ENCODE data around the gene RTL10. TPM values are rescaled to one million over a fixed set of nuclear protein-coding genes. Genes with fewer than 3 reads are reported as not detected.
"Not testable (repeated sequence)": the region's sequence is repeated elsewhere in the genome, so short reads cannot be mapped to it uniquely, and the experiment has no call there.

Gene RTL10
- total RNA-seq, 1 experiment from 2014 or later: 26.7 TPM

DNA sequence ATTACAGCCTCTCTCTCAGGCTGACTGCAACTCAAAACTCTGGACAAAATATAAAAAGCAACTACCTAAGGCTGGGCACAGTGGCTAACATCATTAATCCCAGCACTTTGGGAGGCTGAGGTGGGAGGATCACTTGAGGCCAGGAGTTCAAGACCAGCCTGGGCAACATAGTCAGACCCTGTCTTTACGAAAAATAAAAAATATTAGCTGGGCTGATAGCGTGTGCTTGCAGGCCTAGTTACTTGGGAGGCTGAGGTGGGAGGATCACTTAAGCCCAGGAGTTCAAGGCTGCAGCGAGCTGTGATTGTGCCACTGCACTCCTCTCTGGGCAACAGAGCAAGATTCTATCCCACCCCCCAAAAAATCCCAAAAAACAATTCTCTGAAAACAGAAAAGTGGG lies 22.7 kb downstream of the RTL10 start:
- POLR2A ChIA-PET; DNase-seq (ENCODE audit: low read depth, low spot score); H3K4me1 ChIP-seq (ENCODE audit: control insufficient read depth, insufficient read depth, low read length); H3K9me3 ChIP-seq (ENCODE audit: control insufficient read depth, insufficient read depth, low read depth, low read length); H3K27me3 ChIP-seq (ENCODE audit: control insufficient read depth, insufficient read depth, low read length); H3K4me3 ChIP-seq (ENCODE audit: low read depth in 2 of 2, low read length in 2 of 2); H3K36me3 ChIP-seq (ENCODE audit: control insufficient read depth, insufficient read depth, low read length); BruUV-seq (replicated peaks); CTCF ChIA-PET; in situ Hi-C loops (cut with HindIII; ENCODE audit: low pct_unique_long_range_greater_than_20kb, low sequenced_read_pairs); ATAC-seq; intact Hi-C loops (cut with micrococcal nuclease; ENCODE audit: unreplicated experiment); H3K27ac ChIP-seq (ENCODE audit: low read length): not testable (repeated sequence)

DNA sequence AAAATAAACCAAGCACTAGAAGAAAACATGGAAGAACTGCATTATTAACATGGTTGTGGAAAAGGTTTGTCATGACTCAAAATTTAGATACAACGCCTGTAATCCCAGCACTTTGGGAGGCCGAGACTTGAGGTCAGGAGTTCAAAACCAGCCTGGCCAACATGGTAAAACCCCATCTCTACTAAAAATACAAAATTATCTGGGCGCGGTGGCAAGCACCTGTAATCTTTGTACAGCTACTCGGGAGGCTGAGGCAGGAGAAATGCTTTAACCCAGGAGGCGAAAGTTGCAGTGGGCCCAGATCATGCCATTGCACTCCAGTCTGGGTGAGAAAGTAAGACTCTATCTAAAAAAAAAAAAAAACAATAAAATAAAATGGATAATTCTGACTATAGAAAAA lies 23.7 kb downstream of the RTL10 start:
- in situ Hi-C loops (cut with HindIII; ENCODE audit: low pct_unique_long_range_greater_than_20kb, low sequenced_read_pairs): no loop called here

DNA sequence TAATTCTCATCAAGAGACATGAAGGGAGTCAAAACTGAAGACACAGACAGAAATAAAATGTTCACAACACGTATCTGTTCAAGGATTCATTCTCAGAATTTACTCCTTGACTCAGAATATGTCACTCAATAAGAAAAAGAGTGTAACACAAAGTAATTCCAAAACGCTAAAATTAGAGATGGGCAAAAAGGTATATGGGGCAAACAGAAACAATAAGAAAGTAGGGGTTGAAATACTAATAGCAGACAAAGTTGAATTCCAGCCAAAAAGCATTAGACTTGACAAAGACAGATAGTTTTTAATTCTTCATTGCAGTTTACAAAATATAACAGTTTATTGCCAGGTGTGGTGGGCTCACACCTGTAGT lies 26.7 kb downstream of the RTL10 start:
- no peak overlapping the region for H3K4me3 ChIP-seq (ENCODE audit: low read depth in 2 of 2, low read length in 2 of 2)
- in situ Hi-C loops (cut with HindIII; ENCODE audit: low pct_unique_long_range_greater_than_20kb, low sequenced_read_pairs): no loop called here
- no peaks in the 10 kb centered on the region for H3K27me3 ChIP-seq (ENCODE audit: control insufficient read depth, insufficient read depth, low read length)
- DNase-seq (ENCODE audit: low read depth, low spot score) (no peak), ATAC-seq (no peak)
- no peak overlapping the region for H3K27ac ChIP-seq (ENCODE audit: low read length)
- ChIA-PET CTCF (no interaction called here), POLR2A (no interaction called here)
- no peaks in the 10 kb centered on the region for H3K9me3 ChIP-seq (ENCODE audit: control insufficient read depth, insufficient read depth, low read depth, low read length)
- no peaks in the 10 kb centered on the region for H3K36me3 ChIP-seq (ENCODE audit: control insufficient read depth, insufficient read depth, low read length)
- no peaks in the 10 kb centered on the region; the same call in 1 of the 2 replicates for H3K4me1 ChIP-seq (ENCODE audit: control insufficient read depth, insufficient read depth, low read length)
- TF ChIP-seq, protein P1, sequence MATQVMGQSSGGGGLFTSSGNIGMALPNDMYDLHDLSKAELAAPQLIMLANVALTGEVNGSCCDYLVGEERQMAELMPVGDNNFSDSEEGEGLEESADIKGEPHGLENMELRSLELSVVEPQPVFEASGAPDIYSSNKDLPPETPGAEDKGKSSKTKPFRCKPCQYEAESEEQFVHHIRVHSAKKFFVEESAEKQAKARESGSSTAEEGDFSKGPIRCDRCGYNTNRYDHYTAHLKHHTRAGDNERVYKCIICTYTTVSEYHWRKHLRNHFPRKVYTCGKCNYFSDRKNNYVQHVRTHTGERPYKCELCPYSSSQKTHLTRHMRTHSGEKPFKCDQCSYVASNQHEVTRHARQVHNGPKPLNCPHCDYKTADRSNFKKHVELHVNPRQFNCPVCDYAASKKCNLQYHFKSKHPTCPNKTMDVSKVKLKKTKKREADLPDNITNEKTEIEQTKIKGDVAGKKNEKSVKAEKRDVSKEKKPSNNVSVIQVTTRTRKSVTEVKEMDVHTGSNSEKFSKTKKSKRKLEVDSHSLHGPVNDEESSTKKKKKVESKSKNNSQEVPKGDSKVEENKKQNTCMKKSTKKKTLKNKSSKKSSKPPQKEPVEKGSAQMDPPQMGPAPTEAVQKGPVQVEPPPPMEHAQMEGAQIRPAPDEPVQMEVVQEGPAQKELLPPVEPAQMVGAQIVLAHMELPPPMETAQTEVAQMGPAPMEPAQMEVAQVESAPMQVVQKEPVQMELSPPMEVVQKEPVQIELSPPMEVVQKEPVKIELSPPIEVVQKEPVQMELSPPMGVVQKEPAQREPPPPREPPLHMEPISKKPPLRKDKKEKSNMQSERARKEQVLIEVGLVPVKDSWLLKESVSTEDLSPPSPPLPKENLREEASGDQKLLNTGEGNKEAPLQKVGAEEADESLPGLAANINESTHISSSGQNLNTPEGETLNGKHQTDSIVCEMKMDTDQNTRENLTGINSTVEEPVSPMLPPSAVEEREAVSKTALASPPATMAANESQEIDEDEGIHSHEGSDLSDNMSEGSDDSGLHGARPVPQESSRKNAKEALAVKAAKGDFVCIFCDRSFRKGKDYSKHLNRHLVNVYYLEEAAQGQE (IDR thresholded peaks at IDR 0.05; ENCODE audit: insufficient read depth in 1 of 2, low read depth in 2 of 2, low read length in 1 of 2): no peak
- TF ChIP-seq, protein P2, sequence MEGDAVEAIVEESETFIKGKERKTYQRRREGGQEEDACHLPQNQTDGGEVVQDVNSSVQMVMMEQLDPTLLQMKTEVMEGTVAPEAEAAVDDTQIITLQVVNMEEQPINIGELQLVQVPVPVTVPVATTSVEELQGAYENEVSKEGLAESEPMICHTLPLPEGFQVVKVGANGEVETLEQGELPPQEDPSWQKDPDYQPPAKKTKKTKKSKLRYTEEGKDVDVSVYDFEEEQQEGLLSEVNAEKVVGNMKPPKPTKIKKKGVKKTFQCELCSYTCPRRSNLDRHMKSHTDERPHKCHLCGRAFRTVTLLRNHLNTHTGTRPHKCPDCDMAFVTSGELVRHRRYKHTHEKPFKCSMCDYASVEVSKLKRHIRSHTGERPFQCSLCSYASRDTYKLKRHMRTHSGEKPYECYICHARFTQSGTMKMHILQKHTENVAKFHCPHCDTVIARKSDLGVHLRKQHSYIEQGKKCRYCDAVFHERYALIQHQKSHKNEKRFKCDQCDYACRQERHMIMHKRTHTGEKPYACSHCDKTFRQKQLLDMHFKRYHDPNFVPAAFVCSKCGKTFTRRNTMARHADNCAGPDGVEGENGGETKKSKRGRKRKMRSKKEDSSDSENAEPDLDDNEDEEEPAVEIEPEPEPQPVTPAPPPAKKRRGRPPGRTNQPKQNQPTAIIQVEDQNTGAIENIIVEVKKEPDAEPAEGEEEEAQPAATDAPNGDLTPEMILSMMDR (IDR thresholded peaks at IDR 0.05): no peak
- TF ChIP-seq SIN3A (IDR thresholded peaks at IDR 0.05; ENCODE audit: borderline replicate concordance, insufficient read depth, low read depth, low read length): no peak
- intact Hi-C loops (cut with micrococcal nuclease; ENCODE audit: unreplicated experiment): no loop called here
- BruUV-seq (replicated peaks): no TSS peak

More for the DNA sequence above, 23.7 kb downstream of the RTL10 start:
- Histone ChIP-seq H3K27ac (ENCODE audit: low read length) (no peak overlapping the region), H3K36me3 (ENCODE audit: control insufficient read depth, insufficient read depth, low read length) (no peaks in the 10 kb centered on the region), H3K4me1 (ENCODE audit: control insufficient read depth, insufficient read depth, low read length) (no peaks in the 10 kb centered on the region; the same call in 1 of the 2 replicates), H3K27me3 (ENCODE audit: control insufficient read depth, insufficient read depth, low read length) (no peaks in the 10 kb centered on the region), H3K4me3 (ENCODE audit: low read depth in 2 of 2, low read length in 2 of 2) (no peak overlapping the region), H3K9me3 (ENCODE audit: control insufficient read depth, insufficient read depth, low read depth, low read length) (no peaks in the 10 kb centered on the region)
- TF ChIP-seq, protein P2 (IDR thresholded peaks at IDR 0.05): no peak
- no peak for TF ChIP-seq SIN3A (IDR thresholded peaks at IDR 0.05; ENCODE audit: borderline replicate concordance, insufficient read depth, low read depth, low read length)
- no peak for TF ChIP-seq TCF7L2 (IDR thresholded peaks at IDR 0.05; ENCODE audit: low read depth, low read length)
- TF ChIP-seq, protein P1 (IDR thresholded peaks at IDR 0.05; ENCODE audit: insufficient read depth in 1 of 2, low read depth in 2 of 2, low read length in 1 of 2): no peak
- TF ChIP-seq POLR2AphosphoS5 (IDR thresholded peaks at IDR 0.05; ENCODE audit: low read depth, low read length): no peak
- no peak for ATAC-seq
- ChIA-PET CTCF (no interaction called here), POLR2A (no interaction called here)
- no peak for DNase-seq (ENCODE audit: low read depth, low spot score)
- no TSS peak for BruUV-seq (replicated peaks)
- intact Hi-C loops (cut with micrococcal nuclease; ENCODE audit: unreplicated experiment): no loop called here
